ENCODE results near the gene OSBPL3.

DNA sequence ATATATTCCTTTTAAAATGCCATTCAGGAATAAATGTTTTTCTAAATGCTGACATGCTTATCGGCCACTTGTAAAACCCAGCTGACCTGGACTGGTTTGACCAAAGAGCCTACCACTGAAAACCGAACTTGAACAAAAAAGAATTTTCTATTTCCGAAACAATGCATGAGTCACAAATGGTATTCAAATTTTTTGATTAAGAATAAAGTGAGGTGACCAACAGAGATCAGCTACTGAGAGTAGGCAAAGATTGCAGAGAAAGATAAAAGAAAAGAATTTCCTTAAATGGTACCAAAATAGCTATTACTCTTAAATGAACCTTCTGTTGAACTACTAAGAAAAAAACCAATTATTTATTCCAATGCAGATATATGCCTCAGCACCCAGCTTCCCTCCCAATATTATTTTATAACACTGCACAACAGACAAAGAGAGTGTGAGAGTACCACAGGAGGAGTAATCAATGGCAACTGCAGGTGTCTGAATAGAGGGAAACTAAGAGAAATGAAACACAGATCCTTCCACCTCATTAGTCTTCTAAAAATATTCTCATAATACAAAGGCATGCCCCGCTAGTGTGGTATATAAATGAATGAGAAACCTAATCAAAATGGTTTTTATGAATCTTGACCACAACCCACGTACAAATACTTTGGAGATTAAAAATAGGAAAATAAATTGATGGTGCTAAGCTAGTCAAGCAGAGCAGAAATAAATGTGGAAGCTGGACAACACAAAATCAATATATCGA is 20.1 kb downstream of the OSBPL3 start:
- TF ChIP-seq, protein P1, sequence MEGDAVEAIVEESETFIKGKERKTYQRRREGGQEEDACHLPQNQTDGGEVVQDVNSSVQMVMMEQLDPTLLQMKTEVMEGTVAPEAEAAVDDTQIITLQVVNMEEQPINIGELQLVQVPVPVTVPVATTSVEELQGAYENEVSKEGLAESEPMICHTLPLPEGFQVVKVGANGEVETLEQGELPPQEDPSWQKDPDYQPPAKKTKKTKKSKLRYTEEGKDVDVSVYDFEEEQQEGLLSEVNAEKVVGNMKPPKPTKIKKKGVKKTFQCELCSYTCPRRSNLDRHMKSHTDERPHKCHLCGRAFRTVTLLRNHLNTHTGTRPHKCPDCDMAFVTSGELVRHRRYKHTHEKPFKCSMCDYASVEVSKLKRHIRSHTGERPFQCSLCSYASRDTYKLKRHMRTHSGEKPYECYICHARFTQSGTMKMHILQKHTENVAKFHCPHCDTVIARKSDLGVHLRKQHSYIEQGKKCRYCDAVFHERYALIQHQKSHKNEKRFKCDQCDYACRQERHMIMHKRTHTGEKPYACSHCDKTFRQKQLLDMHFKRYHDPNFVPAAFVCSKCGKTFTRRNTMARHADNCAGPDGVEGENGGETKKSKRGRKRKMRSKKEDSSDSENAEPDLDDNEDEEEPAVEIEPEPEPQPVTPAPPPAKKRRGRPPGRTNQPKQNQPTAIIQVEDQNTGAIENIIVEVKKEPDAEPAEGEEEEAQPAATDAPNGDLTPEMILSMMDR (IDR thresholded peaks at IDR 0.05 in 4 of 5, conservative IDR thresholded peaks at IDR 0.05 in 1 of 5) = no peak
- no peak for TF ChIP-seq POLR2A (IDR thresholded peaks at IDR 0.05)

All from gastrocnemius medialis (tissue), 4 donors.